GM04503 (cell line): Measurements from ENCODE around the gene FLT4.
"Not testable (repeated sequence)": the region's sequence is repeated elsewhere in the genome, so short reads cannot be mapped to it uniquely, and the experiment has no call there.

Source experiments
- DNase-seq: peaks from one replicate; pipeline ENCODE4 v3.0.0-alpha.2; 2012; ENCODE audit warnings: low read depth

Gene FLT4

GRCh38 chr5:180670157-180670556 is 20.8 kb upstream of the FLT4 start:
- DNase-seq, result no peak

GRCh38 chr5:180669661-180670060 is 20.3 kb upstream of the FLT4 start:
- DNase-seq, result no peak

GRCh38 chr5:180668835-180669596 is 19.6 kb upstream of the FLT4 start:
- no peak for DNase-seq

- DNase-seq, result no peak
These were observed 17.4 kb upstream of the FLT4 start for GRCh38 chr5:180666812-180667211.

- DNase-seq, result no peak
These were observed 16.4 kb upstream of the FLT4 start for GRCh38 chr5:180665682-180666404.

- no peak for DNase-seq
These were observed 9.6 kb upstream of the FLT4 start for GRCh38 chr5:180658774-180659564.

GRCh38 chr5:180655243-180655642 is 5.8 kb upstream of the FLT4 start:
- not testable (repeated sequence) for DNase-seq

GRCh38 chr5:180652771-180653170 is 3.4 kb upstream of the FLT4 start:
- no peak for DNase-seq

GRCh38 chr5:180652346-180652745 is 2.9 kb upstream of the FLT4 start:
- DNase-seq, result no peak

- no peak for DNase-seq
These were observed 623 bp downstream of the FLT4 start for GRCh38 chr5:180648658-180649296.

- DNase-seq, result no peak
These were observed 1.4 kb downstream of the FLT4 start for GRCh38 chr5:180647941-180648500.

GRCh38 chr5:180647465-180647864 is 1.9 kb downstream of the FLT4 start:
- DNase-seq, result no peak

GRCh38 chr5:180646963-180647305 is 2.5 kb downstream of the FLT4 start:
- DNase-seq, result no peak

- no peak for DNase-seq
These were observed 3.0 kb downstream of the FLT4 start for GRCh38 chr5:180646289-180646962.

- no peak for DNase-seq
These were observed 3.9 kb downstream of the FLT4 start for GRCh38 chr5:180645274-180646204.

GRCh38 chr5:180644825-180645273 is 4.6 kb downstream of the FLT4 start:
- DNase-seq, result no peak

GRCh38 chr5:180644129-180644824 is 5.1 kb downstream of the FLT4 start:
- DNase-seq, result no peak

GRCh38 chr5:180643191-180643851 is 6.1 kb downstream of the FLT4 start:
- DNase-seq, result no peak

GRCh38 chr5:180642779-180643178 is 6.6 kb downstream of the FLT4 start:
- DNase-seq, result no peak
